GM12892 (cell line): ENCODE measurements around the gene MASP1.
"Not testable (repeated sequence)": the region's sequence is repeated elsewhere in the genome, so short reads cannot be mapped to it uniquely, and the experiment has no call there.

Experiments used
- DNase-seq: peaks from one replicate; pipeline ENCODE4 v3.0.0; 2011; ENCODE audit not compliant: insufficient read length
- FAIRE-seq: peaks from 2 replicates; lab custom pipeline; 2011; peaks lifted over from hg19 to GRCh38; lab: Jason Lieb, UNC
- POLR2A ChIP-seq: IDR thresholded peaks from 2 replicates; pipeline ENCODE4 v1.6.1; 2011; ENCODE audit warnings: low read depth, low read length, control low read depth
- POLR2AphosphoS5 ChIP-seq: IDR thresholded peaks from 2 replicates; pipeline ENCODE4 v1.6.1; 2011; ENCODE audit warnings: low read depth, low read length, control low read depth
- TAF1 ChIP-seq: IDR thresholded peaks from 2 replicates; pipeline ENCODE4 v1.6.1; 2011; ENCODE audit warnings: low read depth, mild to moderate bottlenecking, control low read depth, low read length, borderline replicate concordance

The MASP1 gene

DNA sequence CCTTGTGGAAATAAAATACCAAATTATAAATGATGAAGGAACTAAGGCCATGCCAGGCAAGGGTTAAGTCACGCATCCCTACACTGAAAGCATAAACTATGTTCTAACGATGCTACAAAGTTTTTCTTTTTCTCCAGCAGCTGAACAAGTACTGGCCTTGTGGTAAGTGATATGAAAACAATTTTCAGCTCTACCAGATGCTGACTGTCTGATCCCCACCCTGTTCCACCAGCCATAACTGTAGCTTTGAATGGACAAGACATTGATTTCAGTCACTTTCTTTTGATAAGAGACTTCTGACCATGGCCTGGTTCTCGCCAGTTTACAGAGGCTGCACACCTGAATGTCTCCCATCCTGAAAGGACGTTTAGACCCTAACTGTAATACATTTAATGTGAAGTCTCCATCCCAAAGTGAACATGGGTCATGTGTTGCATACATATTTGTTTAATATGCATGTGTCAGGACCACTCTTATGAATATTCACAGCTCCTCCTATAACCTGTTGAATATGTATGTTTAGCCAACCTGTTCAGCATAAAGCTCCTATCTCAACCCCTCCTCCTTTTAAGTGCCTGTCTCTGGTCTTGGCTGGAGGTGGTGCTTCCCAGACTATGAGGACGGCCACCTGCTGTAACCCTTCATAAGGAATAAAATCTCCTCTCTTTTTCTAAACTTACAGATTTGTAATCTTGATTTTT, 33.4 kb downstream of the MASP1 start:
- no peak for DNase-seq
- no peak for TF ChIP-seq POLR2AphosphoS5
- TF ChIP-seq TAF1, result no peak
- TF ChIP-seq POLR2A, result no peak

DNA sequence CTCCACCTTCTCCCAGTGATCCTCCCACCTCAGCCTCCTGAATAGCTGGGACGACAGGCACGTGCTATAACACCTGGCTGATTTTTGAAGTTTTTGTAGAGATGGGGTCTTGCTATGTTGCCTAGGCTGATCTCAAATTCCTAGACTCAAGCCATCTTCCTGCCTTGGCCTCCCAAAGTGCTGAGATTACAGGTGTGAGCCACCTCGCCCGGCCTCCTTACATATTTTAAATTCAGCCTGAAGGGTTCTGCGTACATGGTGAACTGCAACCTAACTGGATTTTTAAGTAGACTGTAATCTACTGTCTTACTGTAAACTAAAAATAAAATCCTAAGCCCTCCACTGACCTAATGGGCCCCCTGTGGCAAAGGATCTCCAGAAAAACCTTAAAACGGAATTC, 34.1 kb downstream of the MASP1 start:
- FAIRE-seq (no peak), DNase-seq (no peak)
- TF ChIP-seq POLR2AphosphoS5 (no peak), TAF1 (no peak), POLR2A (no peak)

More for the DNA sequence above, 33.4 kb downstream of the MASP1 start:
- no peak for FAIRE-seq

GRCh38 chr3:187256051-187256616, 35.4 kb downstream of the MASP1 start:
- FAIRE-seq, result no peak
- TF ChIP-seq POLR2A, result no peak
- TF ChIP-seq TAF1, result no peak
- TF ChIP-seq POLR2AphosphoS5, result no peak
- DNase-seq, result no peak

DNA sequence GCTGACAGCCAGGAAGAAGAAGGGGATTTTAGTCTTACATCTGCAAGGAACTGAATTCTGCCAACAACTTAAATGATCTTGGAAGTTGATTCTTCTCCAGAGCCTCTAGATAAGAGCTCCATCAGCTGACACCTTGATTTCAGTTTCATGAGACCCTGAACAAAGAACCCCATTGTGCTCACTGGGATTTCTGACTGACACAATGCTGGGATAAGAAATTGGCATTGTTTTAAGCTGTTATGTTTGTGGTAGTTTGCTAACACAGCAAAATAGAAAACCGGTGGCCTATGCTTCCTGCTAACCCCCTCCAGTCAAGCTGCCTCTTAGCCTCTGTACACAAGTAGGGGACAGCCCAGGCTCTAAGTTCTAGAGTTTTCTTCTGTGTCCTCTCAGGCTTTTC, 36.2 kb downstream of the MASP1 start:
- no peak for TF ChIP-seq POLR2AphosphoS5
- no peak for TF ChIP-seq POLR2A
- no peak for TF ChIP-seq TAF1
- no peak for DNase-seq
- no peak for FAIRE-seq

DNA sequence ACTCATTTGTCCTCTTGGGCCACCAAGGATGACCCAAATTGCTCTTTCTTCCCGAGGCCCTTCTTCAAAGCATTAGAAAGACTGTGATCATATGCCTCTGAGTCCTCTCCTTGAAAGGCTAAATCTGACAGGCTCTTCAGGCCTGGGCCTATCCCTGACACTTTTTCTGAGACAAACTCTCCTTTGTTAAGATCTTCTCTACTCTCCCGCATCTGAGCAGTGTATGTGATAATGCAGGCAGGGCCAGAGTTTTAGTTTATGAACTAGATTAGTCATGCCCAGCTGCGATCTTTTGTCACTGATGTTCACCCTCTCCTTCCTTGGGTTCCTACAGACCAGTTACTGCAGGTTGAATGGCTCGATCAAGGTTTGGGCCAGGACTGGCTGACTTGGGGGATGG, 39.2 kb downstream of the MASP1 start:
- TF ChIP-seq TAF1 (no peak), POLR2AphosphoS5 (no peak), POLR2A (no peak)

DNA sequence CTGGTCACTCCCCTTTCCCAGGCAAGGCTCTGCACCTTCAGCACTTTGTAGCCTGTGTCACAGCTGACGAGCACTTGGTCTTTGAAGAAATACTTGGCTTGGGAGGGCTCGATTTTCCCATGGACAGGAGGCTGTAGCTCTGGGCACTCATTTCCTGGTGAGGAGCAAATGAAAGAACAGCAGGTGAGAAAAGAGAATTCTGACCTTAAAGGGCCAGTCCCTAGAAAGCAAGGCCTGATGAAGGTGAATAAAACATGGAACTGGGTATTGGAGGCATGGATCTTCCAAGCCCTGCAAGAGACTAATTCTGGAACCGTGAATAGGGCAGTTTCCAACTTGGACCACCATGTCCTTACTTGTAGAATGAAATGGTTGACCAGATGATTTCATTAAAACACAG, 39.9 kb downstream of the MASP1 start:
- FAIRE-seq (no peak), DNase-seq (no peak)
- TF ChIP-seq POLR2AphosphoS5 (no peak), TAF1 (no peak), POLR2A (no peak)

More for the DNA sequence above, 39.2 kb downstream of the MASP1 start:
- FAIRE-seq (no peak), DNase-seq (no peak)

DNA sequence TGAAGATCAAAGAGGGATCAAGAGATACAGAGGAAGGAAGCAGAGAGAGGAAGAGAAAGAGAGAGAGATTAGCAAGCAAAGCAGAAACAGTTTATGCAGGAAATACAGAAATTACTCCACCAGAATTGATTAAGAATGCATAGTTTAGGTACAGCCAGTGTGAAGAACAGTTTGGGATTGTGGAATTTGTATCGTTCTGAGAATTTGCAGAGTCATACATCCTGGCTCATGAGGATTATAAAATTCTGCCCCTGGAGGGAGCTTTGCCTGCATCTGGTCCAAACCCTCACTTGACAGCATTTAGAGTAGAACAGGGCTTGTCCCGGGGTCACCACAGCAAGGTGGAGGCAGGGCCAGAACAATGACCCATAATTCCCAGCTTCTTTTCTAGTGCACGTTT, 44.1 kb downstream of the MASP1 start:
- no peak for FAIRE-seq
- no peak for DNase-seq
- TF ChIP-seq POLR2A, result no peak
- no peak for TF ChIP-seq TAF1
- TF ChIP-seq POLR2AphosphoS5, result no peak

DNA sequence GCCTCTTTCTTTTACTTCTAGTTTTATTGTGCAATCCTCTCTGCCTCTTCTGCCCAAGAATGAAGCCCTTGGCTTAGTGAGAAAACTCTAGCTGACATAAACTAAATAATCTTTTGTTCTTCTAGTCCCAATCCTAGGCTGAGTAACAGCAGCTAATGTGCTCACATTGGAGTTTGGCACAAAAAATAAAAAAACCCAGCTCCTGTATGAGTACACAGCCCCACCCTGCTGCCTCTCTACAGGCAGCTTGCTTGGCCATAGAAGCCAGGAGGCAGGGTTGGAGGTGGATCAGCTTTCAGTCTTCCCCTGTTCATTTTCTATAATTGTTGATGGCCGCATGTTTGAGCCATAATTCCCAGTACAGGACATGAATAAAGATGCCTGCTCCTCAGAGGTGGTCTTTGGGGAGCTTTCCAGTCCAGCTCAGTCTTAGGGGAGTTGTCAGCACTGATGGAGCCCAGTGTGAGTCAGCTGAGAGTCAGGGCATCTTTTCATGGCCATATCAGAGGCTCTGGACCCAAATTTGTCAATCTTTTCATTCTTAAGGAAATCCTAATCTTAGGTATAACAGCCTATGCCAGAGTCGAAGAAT, 47.5 kb downstream of the MASP1 start:
- no peak for DNase-seq
- FAIRE-seq, result no peak
- no peak for TF ChIP-seq POLR2AphosphoS5
- TF ChIP-seq POLR2A, result no peak
- TF ChIP-seq TAF1, result no peak

DNA sequence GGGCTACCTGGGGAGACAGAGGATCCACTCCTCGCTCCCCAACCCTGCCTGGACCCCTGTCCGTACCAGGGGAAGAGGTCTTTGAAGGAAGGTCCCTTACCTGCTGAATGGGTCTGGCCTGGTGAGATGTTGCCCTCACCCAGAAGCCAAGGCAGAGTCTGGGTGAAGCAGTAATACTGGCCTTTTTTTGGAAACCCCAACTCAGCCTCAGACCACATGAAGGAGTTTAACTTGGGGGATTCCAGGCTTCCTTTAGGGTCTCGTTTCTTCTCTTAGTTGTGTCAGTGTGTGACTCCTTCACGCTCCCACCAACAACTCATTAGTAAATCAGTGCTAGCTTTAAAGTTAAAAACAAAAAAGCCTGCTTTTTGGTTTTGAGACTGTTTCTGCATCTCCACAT, 48.6 kb downstream of the MASP1 start:
- DNase-seq (no peak), FAIRE-seq (no peak)
- TF ChIP-seq TAF1 (no peak), POLR2A (no peak), POLR2AphosphoS5 (no peak)

DNA sequence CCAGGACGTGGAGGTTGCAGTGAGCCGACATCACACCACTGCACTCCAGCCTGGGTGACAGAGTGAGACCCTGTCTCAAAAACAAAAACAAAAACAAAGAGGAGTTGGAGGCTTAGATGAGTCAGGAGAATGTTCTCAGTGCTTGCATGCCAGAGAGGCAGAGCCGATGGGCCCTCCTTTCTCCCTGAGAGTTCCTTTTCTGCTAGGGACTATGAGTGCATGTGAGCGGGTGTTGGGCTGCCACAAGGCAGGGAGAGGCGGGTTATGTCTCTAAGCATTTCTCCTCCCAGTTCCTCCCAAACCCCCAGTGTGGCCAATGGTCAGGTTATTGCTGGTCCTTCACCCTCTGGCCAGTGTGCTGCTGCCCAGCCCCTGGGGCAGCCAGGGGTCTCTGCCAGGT, 49.1 kb downstream of the MASP1 start:
- FAIRE-seq (no peak), DNase-seq (no peak)
- TF ChIP-seq POLR2AphosphoS5, result no peak
- TF ChIP-seq POLR2A, result no peak
- TF ChIP-seq TAF1, result no peak

DNA sequence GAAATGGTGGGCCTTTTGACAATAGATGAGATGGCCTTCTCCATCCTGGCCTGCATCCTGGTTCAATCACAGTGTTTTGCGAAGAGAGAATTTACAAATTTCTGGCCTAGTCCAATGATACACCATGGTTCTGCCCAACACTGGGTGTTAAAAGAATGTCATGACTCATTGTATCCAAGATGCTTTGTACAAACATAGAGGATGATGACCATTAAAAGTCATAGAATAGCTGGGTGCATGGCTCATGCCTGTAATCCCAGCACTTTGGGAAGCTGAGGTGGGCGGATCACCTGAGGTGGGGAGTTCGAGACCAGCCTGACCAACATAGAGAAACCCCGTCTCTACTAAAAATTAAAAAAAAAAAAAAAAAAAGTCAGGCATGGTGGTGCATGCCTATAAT, 52.7 kb downstream of the MASP1 start:
- DNase-seq, FAIRE-seq: not testable (repeated sequence)

DNA sequence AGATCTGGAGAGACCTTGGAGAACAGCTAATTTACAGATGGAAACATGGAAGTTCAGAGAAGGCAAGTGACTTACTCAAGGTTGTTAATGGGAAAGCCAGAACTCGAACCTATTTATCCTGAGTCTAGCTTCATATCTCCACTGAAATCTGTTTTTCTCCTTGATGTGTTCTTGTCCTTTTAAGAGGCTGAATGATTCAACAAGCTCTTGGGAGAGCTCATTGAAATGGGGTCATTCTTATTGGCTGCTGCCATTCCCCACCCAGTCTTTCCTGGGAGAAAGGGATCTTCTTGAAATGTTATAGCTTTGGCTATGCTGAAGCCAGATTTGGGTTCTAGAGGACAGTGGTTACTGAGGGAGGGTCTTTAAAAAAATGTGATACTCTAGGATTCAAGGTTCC, 53.3 kb downstream of the MASP1 start:
- TF ChIP-seq POLR2A, result no peak
- TF ChIP-seq TAF1, result no peak
- no peak for TF ChIP-seq POLR2AphosphoS5
- FAIRE-seq (no peak), DNase-seq (no peak)
